Fibroblast of pulmonary artery (primary cell): ENCODE data around the gene HTATSF1.

Experiments used
- DNase-seq: peaks from one replicate; pipeline ENCODE4 v3.0.0-alpha.2; 2010; ENCODE audit warnings: low read depth
- H3K4me3 ChIP-seq: replicated peaks from 2 replicates; pipeline ENCODE4 v1.5.1; 2011; ENCODE audit warnings: low read depth, mild to moderate bottlenecking, control low read depth, low read length, moderate library complexity
- CTCF ChIP-seq: IDR thresholded peaks from 2 replicates; pipeline ENCODE4 v1.5.1; 2011; ENCODE audit warnings: mild to moderate bottlenecking, control low read depth, low read length, inconsistent platforms; ENCODE audit errors: missing control alignments

HTATSF1 gene

GRCh38 chrX:136457303-136457917 lies 40.0 kb upstream of the HTATSF1 start:
- TF ChIP-seq CTCF = no peak
- H3K4me3 ChIP-seq = no peak overlapping the region
- no peak for DNase-seq

- H3K4me3 ChIP-seq = no peak overlapping the region
- TF ChIP-seq CTCF = no peak
- no peak for DNase-seq
These were observed 32.8 kb upstream of the HTATSF1 start for GRCh38 chrX:136464589-136464988.

GRCh38 chrX:136467303-136467702 lies 30.1 kb upstream of the HTATSF1 start:
- TF ChIP-seq CTCF = no peak
- no peak overlapping the region for H3K4me3 ChIP-seq
- DNase-seq = no peak

GRCh38 chrX:136468391-136469103 lies 28.8 kb upstream of the HTATSF1 start:
- H3K4me3 ChIP-seq = no peak overlapping the region
- no peak for TF ChIP-seq CTCF
- DNase-seq = no peak

- H3K4me3 ChIP-seq = no peak overlapping the region
- no peak for TF ChIP-seq CTCF
- no peak for DNase-seq
These were observed 23.7 kb upstream of the HTATSF1 start for GRCh38 chrX:136473663-136474062.

- H3K4me3 ChIP-seq = no peak overlapping the region
- no peak for TF ChIP-seq CTCF
- no peak for DNase-seq
These were observed 22.2 kb upstream of the HTATSF1 start for GRCh38 chrX:136475236-136475635.

- no peak for TF ChIP-seq CTCF
- no peak for DNase-seq
- no peak overlapping the region for H3K4me3 ChIP-seq
These were observed 20.9 kb upstream of the HTATSF1 start for GRCh38 chrX:136476501-136476900.
